Measurements from ENCODE around the gene CDH22. TPM values are rescaled to one million over a fixed set of nuclear protein-coding genes. Genes with fewer than 3 reads are reported as not detected.

CDH22 gene
- total and polyA plus RNA-seq, 12 donors, result 0.19 to 2.9 (median 0.97) TPM; not detected in 4

DNA sequence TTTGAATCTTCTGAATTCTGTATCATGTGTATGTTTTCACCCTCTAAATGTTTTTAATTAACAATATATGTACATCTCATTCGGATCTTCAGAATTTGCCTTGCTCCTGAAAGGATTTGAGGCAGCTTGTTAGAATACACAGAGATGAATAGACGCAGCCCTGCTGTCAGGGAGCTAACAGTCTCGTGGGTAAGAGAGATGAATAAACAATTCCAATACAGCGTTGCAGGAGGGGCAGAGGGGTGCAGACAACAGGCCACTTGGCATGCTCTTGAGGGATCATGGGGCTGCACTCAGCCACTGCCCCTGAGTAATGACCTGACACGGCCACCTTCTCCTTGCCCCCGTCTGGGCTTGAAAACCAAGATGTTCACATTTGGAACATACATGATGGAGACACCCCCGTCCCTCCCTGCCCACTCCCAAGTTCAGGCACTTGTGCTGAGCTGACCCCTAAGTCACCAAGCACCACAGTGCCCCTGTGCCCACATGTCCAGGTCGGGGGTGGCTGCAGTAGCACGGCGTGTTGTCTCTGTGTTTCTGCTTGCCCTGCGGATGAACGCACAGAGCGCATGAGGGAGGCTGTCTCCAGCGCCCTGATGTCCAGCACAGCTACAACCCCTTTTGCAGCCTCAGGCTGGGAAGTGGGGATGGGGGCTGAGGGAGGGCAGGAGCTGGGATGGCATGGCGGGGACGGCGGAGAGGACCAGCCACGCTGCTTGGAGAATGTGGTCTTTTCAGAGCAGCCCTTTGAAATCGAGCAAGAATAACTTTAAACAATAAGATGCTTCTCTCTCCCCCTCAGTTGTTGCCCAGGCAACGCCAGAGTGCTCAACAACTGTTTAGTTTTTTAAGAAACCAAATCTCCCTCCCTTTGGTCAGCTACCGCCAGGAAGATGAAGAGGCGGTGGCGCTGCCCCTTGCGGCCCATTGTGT lies 33.0 kb upstream of the CDH22 start:
- Histone ChIP-seq H3K4me1 (replicated peaks in 1 of 2) (peaks cover 0 to 7% of the 10 kb centered on the region in 2 donors), H3K4me3 (no peak overlapping the region), H3K9me3 (replicated peaks in 1 of 3) (no peaks in the 10 kb centered on the region), H3K36me3 (replicated peaks in 1 of 2) (no peaks in the 10 kb centered on the region), H3K27me3 (peaks cover 12% of the 10 kb centered on the region), H3K27ac (no peak overlapping the region)
- WGBS, 4 donors, result 49 to 54% (median 51%) methylated on average over 16 to 24 of the region's 24 CpGs
- DNase-seq, result no peak
- intact Hi-C loops (cut with DNase I), result loop anchor here in 1 of 2 donors (10.0 kb wide), 1 partner anchor 217 kb away; no protein-coding TSS in a partner anchor
- TF ChIP-seq CTCF (IDR thresholded peaks at IDR 0.05), result no peak
- no peak for TF ChIP-seq POLR2A (IDR thresholded peaks at IDR 0.05)

- peaks cover 0 to 7% of the 10 kb centered on the region in 2 donors for H3K4me1 ChIP-seq (replicated peaks in 1 of 2)
- no peak for DNase-seq
- peaks cover 12% of the 10 kb centered on the region for H3K27me3 ChIP-seq
- no peak overlapping the region for H3K27ac ChIP-seq
- intact Hi-C loops (cut with DNase I), result no loop called here
- H3K4me3 ChIP-seq, result no peak overlapping the region
- 76 to 86% (median 78%) methylated on average over 7 of the region's 7 CpGs for WGBS, 4 donors
- TF ChIP-seq CTCF (IDR thresholded peaks at IDR 0.05), result no peak
- no peak for TF ChIP-seq POLR2A (IDR thresholded peaks at IDR 0.05)
- H3K9me3 ChIP-seq (replicated peaks in 1 of 3), result no peaks in the 10 kb centered on the region
- no peaks in the 10 kb centered on the region for H3K36me3 ChIP-seq (replicated peaks in 1 of 2)
Measured at GRCh38 chr20:46339037-46339436, 30.7 kb upstream of the CDH22 start.

DNA sequence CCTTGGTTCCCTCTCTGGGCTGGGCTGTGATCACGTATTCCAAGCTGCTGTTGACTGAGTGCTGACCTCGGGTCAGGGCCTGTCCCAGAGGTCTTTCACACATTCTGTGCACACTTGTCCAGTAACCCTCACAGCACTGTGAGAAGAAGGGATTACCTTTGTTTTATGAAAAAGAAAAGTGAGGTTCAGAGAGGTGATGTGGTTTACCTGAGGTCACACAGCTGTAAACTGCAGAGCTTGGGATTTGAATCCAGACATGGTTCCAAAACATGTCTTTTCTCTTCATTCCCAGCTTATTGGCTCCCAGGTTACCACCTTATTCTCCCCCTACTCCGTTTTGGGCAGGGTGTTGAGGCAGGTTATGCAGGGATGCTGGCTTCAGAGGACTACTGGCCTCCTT lies 28.4 kb upstream of the CDH22 start:
- Histone ChIP-seq H3K4me3 (no peak overlapping the region), H3K4me1 (replicated peaks in 1 of 2) (no peaks in the 10 kb centered on the region), H3K27me3 (peaks cover 4% of the 10 kb centered on the region), H3K9me3 (replicated peaks in 1 of 3) (no peaks in the 10 kb centered on the region), H3K36me3 (replicated peaks in 1 of 2) (no peaks in the 10 kb centered on the region), H3K27ac (no peak overlapping the region)
- 50 to 66% (median 60%) methylated on average over 3 of the region's 3 CpGs for WGBS, 4 donors
- no peak for DNase-seq
- intact Hi-C loops (cut with DNase I), result no loop called here
- no peak for TF ChIP-seq POLR2A (IDR thresholded peaks at IDR 0.05)
- no peak for TF ChIP-seq CTCF (IDR thresholded peaks at IDR 0.05)

GRCh38 chr20:46334303-46334904 lies 26.1 kb upstream of the CDH22 start:
- no peaks in the 10 kb centered on the region for H3K9me3 ChIP-seq (replicated peaks in 1 of 3)
- H3K4me1 ChIP-seq (replicated peaks in 1 of 2), result no peaks in the 10 kb centered on the region
- TF ChIP-seq POLR2A (IDR thresholded peaks at IDR 0.05), result no peak
- no peak for TF ChIP-seq CTCF (IDR thresholded peaks at IDR 0.05)
- no peak overlapping the region for H3K27ac ChIP-seq
- intact Hi-C loops (cut with DNase I), result no loop called here
- H3K36me3 ChIP-seq (replicated peaks in 1 of 2), result no peaks in the 10 kb centered on the region
- peaks cover 4% of the 10 kb centered on the region for H3K27me3 ChIP-seq
- 52 to 62% (median 59%) methylated on average over 8 to 9 of the region's 9 CpGs for WGBS, 4 donors
- DNase-seq, result no peak
- H3K4me3 ChIP-seq, result no peak overlapping the region

Data from adrenal gland (tissue), 12 donors.